ENCODE measurements around the gene SAMD11. TPM values are rescaled to one million over a fixed set of nuclear protein-coding genes. Genes with fewer than 3 reads are reported as not detected.
A peak's percentile ranks its signal among the peaks of the same experiment; 100 is the strongest.

Gene SAMD11
- polyA plus RNA-seq, 1 of the 3 experiments (the other 2 are of a cell fraction), result 2.1 TPM

- TF ChIP-seq REST (IDR thresholded peaks at IDR 0.05; ENCODE audit: low read depth, low read length), result no peak
- no peak for TF ChIP-seq ELF1 (IDR thresholded peaks at IDR 0.05)
- no peak for TF ChIP-seq RFX5 (IDR thresholded peaks at IDR 0.05; ENCODE audit: low read length)
- no peak for TF ChIP-seq POLR2AphosphoS5 (IDR thresholded peaks at IDR 0.05; ENCODE audit: low read depth, low read length)
- no peak for TF ChIP-seq MAX (IDR thresholded peaks at IDR 0.05; ENCODE audit: low read depth)
- TF ChIP-seq RXRA (IDR thresholded peaks at IDR 0.05; ENCODE audit: borderline replicate concordance, low read depth), result no peak
Measured at GRCh38 chr1:915295-916172, 8.2 kb upstream of the SAMD11 start (continued).

GRCh38 chr1:916173-917075 is 7.3 kb upstream of the SAMD11 start:
- POLR2A ChIA-PET, result interaction anchor here (0.8 to 1.4 kb wide), 3 partner anchors 10 to 26 kb away, joined by 3 to 9 read pairs (median 3); no protein-coding TSS in a partner anchor
- Histone ChIP-seq H3K9ac (no peak overlapping the region), H2AFZ (ENCODE audit: low read depth) (no peak overlapping the region), H3K4me1 (ENCODE audit: control insufficient read depth in 1 of 2, insufficient read depth in 2 of 2, low read depth in 1 of 2, low read length in 1 of 2) (peaks cover 7 to 55% of the 10 kb centered on the region in 2 experiments; a peak in 2 of 4 replicates), H3K79me2 (ENCODE audit: insufficient read depth) (no peaks in the 10 kb centered on the region), H4K20me1 (ENCODE audit: insufficient read depth) (no peaks in the 10 kb centered on the region), H3K4me3 (ENCODE audit: low read depth in 2 of 2, low read length in 1 of 2) (no peak overlapping the region), H3K9me2 (no peaks in the 10 kb centered on the region), H3K4me2 (no peak overlapping the region), H3F3A (replicated peaks; ENCODE audit: insufficient read depth) (no peaks in the 10 kb centered on the region), H3K27ac (ENCODE audit: low read depth in 2 of 2, low read length in 1 of 2) (peak overlapping the region in 1 of 2 experiments; percentile 74; a peak in 2 of 4 replicates), H3K9me3 (no peaks in the 10 kb centered on the region), H3K27me3 (ENCODE audit: insufficient read depth) (no peaks in the 10 kb centered on the region), H3K36me3 (replicated peaks in 1 of 2; ENCODE audit: control insufficient read depth in 1 of 2, insufficient read depth in 2 of 2, low read length in 1 of 2) (no peaks in the 10 kb centered on the region)
- WGBS (ENCODE audit: low lambda C conversion rate), result 17% methylated on average over 15 of the region's 31 CpGs
- CTCF ChIA-PET, result interaction anchor here (0.9 to 5.2 kb wide), 4 partner anchors 10 to 60 kb away, joined by 3 to 61 read pairs (median 28); no protein-coding TSS in a partner anchor
- TF ChIP-seq EP300 (IDR thresholded peaks at IDR 0.05; ENCODE audit: borderline replicate concordance in 1 of 2, low read depth in 1 of 2, low read length in 1 of 2) (peak; percentile 36 to 91; a peak in 3 of 4 replicates), GATA2 (CRISPR knock-in tag; IDR thresholded peaks at IDR 0.05) (peak; percentile 90), MXI1 (IDR thresholded peaks at IDR 0.05; ENCODE audit: low read depth, low read length) (peak; percentile 62; the same call in 1 of the 2 replicates), PBX3 (IDR thresholded peaks at IDR 0.05) (peak; percentile 50; the same call in 1 of the 2 replicates), RCOR1 (IDR thresholded peaks at IDR 0.05; ENCODE audit: low read length) (peak; percentile 83), YY1 (IDR thresholded peaks at IDR 0.05; ENCODE audit: low read depth) (no peak), FOXJ3 (CRISPR knock-in tag; IDR thresholded peaks at IDR 0.05) (0 out of 2 replicates have a peak, but pooled peaks have one; percentile 17), TAF1 (IDR thresholded peaks at IDR 0.05; ENCODE audit: borderline replicate concordance, low read depth, low read length) (no peak), IRF3 (IDR thresholded peaks at IDR 0.05; ENCODE audit: low read depth, low read length) (no peak), TCF12 (IDR thresholded peaks at IDR 0.05) (peak; percentile 26; the same call in 1 of the 2 replicates), NFIC (IDR thresholded peaks at IDR 0.05; ENCODE audit: borderline replicate concordance) (peak; percentile 15; the same call in 1 of the 2 replicates)
- peak; percentile 91 for DNase-seq
